Astrocyte (in vitro differentiated cells and primary cell): Measurements from ENCODE around the gene ABCA10.

Experiments used
- EZH2 ChIP-seq: IDR thresholded peaks from 2 replicates; pipeline ENCODE4 v1.6.1; 2012; ENCODE audit warnings: mild to moderate bottlenecking, low read length, inconsistent platforms; ENCODE audit not compliant: insufficient read depth
- TF ChIP-seq, protein P1 (sequence below): IDR thresholded peaks from 2 replicates; pipeline ENCODE4 v1.5.1; 2011; ENCODE audit warnings: low read depth, mild to moderate bottlenecking, inconsistent platforms, low read length, moderate library complexity; ENCODE audit not compliant: insufficient read depth

DNA sequence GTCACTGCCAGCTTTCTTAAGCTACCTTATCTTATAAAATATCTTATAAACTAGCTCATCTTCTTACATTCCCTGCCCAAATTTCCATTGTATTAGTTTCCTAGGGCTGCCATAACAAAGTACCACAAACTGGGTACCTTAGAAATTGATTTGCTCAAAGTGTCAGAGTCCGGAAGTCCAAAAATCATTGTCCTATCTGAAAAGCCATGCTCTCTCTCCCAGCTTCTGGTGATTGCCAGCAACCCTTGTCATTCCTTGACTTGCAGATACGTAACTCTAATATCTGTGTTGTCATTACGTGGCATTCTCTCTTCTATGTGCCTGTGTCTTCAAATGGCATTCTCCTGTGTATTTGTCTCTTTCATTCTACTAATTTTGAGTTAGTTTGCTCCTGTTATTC, 2.3 kb upstream of the ABCA10 start:
- no peak for TF ChIP-seq EZH2
- TF ChIP-seq, protein P1, sequence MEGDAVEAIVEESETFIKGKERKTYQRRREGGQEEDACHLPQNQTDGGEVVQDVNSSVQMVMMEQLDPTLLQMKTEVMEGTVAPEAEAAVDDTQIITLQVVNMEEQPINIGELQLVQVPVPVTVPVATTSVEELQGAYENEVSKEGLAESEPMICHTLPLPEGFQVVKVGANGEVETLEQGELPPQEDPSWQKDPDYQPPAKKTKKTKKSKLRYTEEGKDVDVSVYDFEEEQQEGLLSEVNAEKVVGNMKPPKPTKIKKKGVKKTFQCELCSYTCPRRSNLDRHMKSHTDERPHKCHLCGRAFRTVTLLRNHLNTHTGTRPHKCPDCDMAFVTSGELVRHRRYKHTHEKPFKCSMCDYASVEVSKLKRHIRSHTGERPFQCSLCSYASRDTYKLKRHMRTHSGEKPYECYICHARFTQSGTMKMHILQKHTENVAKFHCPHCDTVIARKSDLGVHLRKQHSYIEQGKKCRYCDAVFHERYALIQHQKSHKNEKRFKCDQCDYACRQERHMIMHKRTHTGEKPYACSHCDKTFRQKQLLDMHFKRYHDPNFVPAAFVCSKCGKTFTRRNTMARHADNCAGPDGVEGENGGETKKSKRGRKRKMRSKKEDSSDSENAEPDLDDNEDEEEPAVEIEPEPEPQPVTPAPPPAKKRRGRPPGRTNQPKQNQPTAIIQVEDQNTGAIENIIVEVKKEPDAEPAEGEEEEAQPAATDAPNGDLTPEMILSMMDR: no peak
